Fibroblast of lung (primary cell): ENCODE results near the gene TMEM132C.

ENCODE experiments used
- CTCF ChIP-seq, 2 donors: IDR thresholded peaks in 1 of 2; conservative IDR thresholded peaks in 1 of 2; 1 replicate in 1 of 2; 2 replicates in 1 of 2; pipeline ENCODE4 v1.5.1; 2011 to 2012; ENCODE audit warnings: low read length in 2 of 2, control low read depth in 1 of 2, inconsistent platforms in 1 of 2, low read depth in 1 of 2, mild to moderate bottlenecking in 1 of 2
- EZH2 ChIP-seq: IDR thresholded peaks from 2 replicates; pipeline ENCODE4 v1.5.1; 2012; ENCODE audit warnings: low read length, control low read depth, mild to moderate bottlenecking; ENCODE audit errors: missing control alignments

- TF ChIP-seq CTCF (conservative IDR thresholded peaks at IDR 0.05 in 1 of 2, IDR thresholded peaks at IDR 0.05 in 1 of 2; ENCODE audit: low read depth in 1 of 2, low read length in 2 of 2) (no peak), EZH2 (no peak)
Measured at GRCh38 chr12:128745772-128746689, 479.1 kb downstream of the TMEM132C start.
